ENCODE results near the gene APOL6. TPM values are rescaled to one million over a fixed set of nuclear protein-coding genes. Genes with fewer than 3 reads are reported as not detected.

The APOL6 gene
- total and polyA plus RNA-seq, 2 of the 4 experiments (the other 2 are of a cell fraction), result 1.2 to 7.2 TPM

DNA sequence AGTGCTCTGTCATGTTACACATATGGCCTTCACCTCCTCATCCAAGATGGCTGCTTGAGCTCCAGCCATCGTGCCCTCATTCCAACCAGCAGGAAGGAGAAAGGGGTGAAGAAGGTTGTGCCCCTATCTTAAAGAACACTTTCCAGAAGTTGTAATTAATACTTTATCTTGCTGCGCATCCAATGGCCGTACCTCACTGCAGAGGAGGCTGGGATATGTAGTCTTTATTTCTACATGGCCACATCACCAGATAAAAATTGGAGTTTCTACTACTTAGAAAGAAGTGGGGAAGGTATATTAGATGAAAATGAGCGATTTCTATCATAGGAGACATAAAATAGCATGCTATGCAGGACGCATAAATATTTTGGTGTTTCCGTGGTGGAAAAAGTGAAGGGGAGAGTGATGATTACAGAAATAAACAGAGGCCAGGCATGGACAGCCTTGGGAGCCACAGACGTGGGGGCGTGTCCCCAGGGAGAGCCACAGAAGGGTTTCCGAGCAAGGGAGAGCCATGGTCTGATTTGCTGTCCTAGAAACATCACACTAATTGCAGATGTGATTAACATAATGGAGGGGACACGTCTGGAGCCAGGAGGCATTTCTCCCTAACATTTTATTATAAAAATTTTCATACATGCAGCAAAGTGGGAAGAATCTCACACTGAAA is 22.3 kb upstream of the APOL6 start (continued):
- no peak for TF ChIP-seq RCOR1 (IDR thresholded peaks at IDR 0.05; ENCODE audit: insufficient replicate concordance, low read length)

DNA sequence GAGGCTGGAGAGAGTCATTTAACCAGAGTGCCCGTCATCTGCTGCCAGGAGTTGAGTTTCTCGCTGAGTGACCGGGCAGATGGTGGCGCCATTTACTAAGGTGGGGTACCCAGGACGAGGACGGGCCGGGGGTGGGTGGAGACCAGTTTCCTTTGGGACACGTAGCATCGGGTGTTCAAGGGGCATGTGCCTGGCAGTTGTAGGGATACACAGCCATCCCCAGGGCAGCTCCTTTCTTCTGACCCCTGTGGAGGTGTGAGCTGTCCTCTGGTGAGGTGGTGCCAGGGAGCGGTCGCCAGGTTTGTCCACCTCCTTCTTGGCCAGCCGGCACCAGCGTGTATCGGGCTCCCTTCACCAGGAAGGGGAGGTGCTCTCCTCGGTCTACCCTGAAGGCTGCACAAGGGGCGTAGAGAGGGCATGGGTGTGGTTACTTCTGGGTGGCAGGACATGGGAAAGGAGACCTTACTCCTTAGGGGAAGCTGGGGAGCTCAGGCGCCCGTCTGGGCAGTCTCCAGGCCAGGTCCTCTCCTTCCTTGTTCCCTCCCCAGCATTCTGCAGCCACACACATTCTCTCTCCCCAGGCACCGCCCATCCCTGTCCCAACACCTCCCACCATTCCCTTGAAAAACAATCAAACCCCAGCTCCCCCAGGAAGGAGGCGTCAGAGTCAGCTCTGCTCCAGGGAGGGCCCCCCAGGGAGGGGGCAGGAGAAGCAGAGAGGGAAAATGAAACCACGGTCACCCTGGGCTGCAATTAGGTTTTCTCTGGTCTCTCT is 20.8 kb upstream of the APOL6 start:
- dilution Hi-C loops (cut with HindIII; ENCODE audit: low sequenced_read_pairs, unreplicated experiment), result no loop called here
- peak overlapping the region; percentile 50 for H3K4me3 ChIP-seq (ENCODE audit: insufficient read depth, low read depth, low read length)
- TF ChIP-seq, protein P1, sequence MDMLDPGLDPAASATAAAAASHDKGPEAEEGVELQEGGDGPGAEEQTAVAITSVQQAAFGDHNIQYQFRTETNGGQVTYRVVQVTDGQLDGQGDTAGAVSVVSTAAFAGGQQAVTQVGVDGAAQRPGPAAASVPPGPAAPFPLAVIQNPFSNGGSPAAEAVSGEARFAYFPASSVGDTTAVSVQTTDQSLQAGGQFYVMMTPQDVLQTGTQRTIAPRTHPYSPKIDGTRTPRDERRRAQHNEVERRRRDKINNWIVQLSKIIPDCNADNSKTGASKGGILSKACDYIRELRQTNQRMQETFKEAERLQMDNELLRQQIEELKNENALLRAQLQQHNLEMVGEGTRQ (IDR thresholded peaks at IDR 0.05; ENCODE audit: low read depth, low read length), result no peak
- TF ChIP-seq SMC3 (IDR thresholded peaks at IDR 0.05; ENCODE audit: low read depth, low read length) (peak; percentile 79), MXI1 (IDR thresholded peaks at IDR 0.05; ENCODE audit: borderline replicate concordance, low read depth, low read length) (peak; percentile 50; the same call in 1 of the 2 replicates), RFX5 (IDR thresholded peaks at IDR 0.05; ENCODE audit: low read depth, low read length) (peak; percentile 62), NFE2L2 (IDR thresholded peaks at IDR 0.05; ENCODE audit: low read depth, low read length) (no peak), FOS (IDR thresholded peaks at IDR 0.05; ENCODE audit: low read depth, low read length) (no peak), CEBPB (IDR thresholded peaks at IDR 0.05; ENCODE audit: low read depth, low read length) (peak; percentile 31; the same call in 1 of the 2 replicates), RAD21 (IDR thresholded peaks at IDR 0.05; ENCODE audit: low read length) (peak; percentile 88), RCOR1 (IDR thresholded peaks at IDR 0.05; ENCODE audit: insufficient replicate concordance, low read length) (no peak), MAFK (IDR thresholded peaks at IDR 0.05; ENCODE audit: low read depth, low read length) (no peak), MAZ (IDR thresholded peaks at IDR 0.05; ENCODE audit: borderline replicate concordance, low read depth, low read length) (peak; percentile 95)
- TF ChIP-seq, protein P2, sequence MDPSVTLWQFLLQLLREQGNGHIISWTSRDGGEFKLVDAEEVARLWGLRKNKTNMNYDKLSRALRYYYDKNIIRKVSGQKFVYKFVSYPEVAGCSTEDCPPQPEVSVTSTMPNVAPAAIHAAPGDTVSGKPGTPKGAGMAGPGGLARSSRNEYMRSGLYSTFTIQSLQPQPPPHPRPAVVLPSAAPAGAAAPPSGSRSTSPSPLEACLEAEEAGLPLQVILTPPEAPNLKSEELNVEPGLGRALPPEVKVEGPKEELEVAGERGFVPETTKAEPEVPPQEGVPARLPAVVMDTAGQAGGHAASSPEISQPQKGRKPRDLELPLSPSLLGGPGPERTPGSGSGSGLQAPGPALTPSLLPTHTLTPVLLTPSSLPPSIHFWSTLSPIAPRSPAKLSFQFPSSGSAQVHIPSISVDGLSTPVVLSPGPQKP (IDR thresholded peaks at IDR 0.05; ENCODE audit: borderline replicate concordance, low read depth, low read length), result no peak

More for the DNA sequence above, 20.8 kb upstream of the APOL6 start:
- POLR2A ChIA-PET (ENCODE audit: unreplicated experiment), result interaction anchor here (0.6 kb wide), 1 partner anchor 287 kb away, joined by 5 read pairs; no protein-coding TSS in a partner anchor
- in situ Hi-C loops (cut with MboI; ENCODE audit: low sequenced_read_pairs) (loop anchor here (5.0 to 10.0 kb wide), 2 partner anchors 295 to 497 kb away; no protein-coding TSS in a partner anchor), intact Hi-C loops (cut with micrococcal nuclease) (loop anchor here (1.0 to 5.0 kb wide), 6 partner anchors 119 to 497 kb away; partner anchors contain the start of gene RBFOX2)
- peaks cover 10% of the 10 kb centered on the region for H3K9me1 ChIP-seq (ENCODE audit: insufficient read depth, low read length)
- H3K4ac ChIP-seq (ENCODE audit: low read depth, low read length), result peak overlapping the region; percentile 99
- peaks cover 3 to 14% of the 10 kb centered on the region in 2 experiments; a peak in 3 of 4 replicates for H3K79me1 ChIP-seq (ENCODE audit: low read depth in 1 of 2, low read length in 2 of 2)
- ATAC-seq (ENCODE audit: low read depth), result peak; percentile 77
- H3K4me1 ChIP-seq (ENCODE audit: control insufficient read depth, insufficient read depth, low read length), result peaks cover 9% of the 10 kb centered on the region
- no peaks in the 10 kb centered on the region for H3K27me3 ChIP-seq (ENCODE audit: control insufficient read depth, insufficient read depth, low read length)
- peak overlapping the region; percentile 98 for H2AFZ ChIP-seq (replicated peaks; ENCODE audit: low read length, poor library complexity)
- H3K9ac ChIP-seq (ENCODE audit: low read depth, low read length), result peak overlapping the region; percentile 71
- peak overlapping the region; percentile 94; the same call in 2 of the 3 replicates for H2BK15ac ChIP-seq (ENCODE audit: low read depth, low read length)
- H2BK5ac ChIP-seq (ENCODE audit: low read depth, low read length, poor library complexity, severe bottlenecking), result peak overlapping the region; percentile 95
- H3K27ac ChIP-seq (ENCODE audit: insufficient read depth, low read length), result peak overlapping the region; percentile 82
- no peaks in the 10 kb centered on the region for H3K9me3 ChIP-seq (ENCODE audit: control insufficient read depth, insufficient read depth, low read length)
- no peaks in the 10 kb centered on the region for H3K36me3 ChIP-seq (ENCODE audit: control insufficient read depth, insufficient read depth, low read length)
- peak overlapping the region; percentile 98 for H3K14ac ChIP-seq (replicated peaks; ENCODE audit: low read depth, low read length)
- peak overlapping the region; percentile 98 for H2BK120ac ChIP-seq (ENCODE audit: low read depth, low read length)
- peak overlapping the region; percentile 98 for H3K23ac ChIP-seq (ENCODE audit: low read depth, low read length)
- peak overlapping the region; percentile 87 for H3K4me2 ChIP-seq (ENCODE audit: low read depth, low read length)
- H4K8ac ChIP-seq (ENCODE audit: low read depth in 2 of 2, low read length in 2 of 2), result peak overlapping the region; percentile 82 to 98
- peak overlapping the region; percentile 92 for H2AK5ac ChIP-seq (ENCODE audit: low read depth, low read length)
- H2BK20ac ChIP-seq (ENCODE audit: low read depth, low read length), result peak overlapping the region; percentile 95
- BruUV-seq (replicated peaks), result no TSS peak
- H3K18ac ChIP-seq (ENCODE audit: low read depth, low read length), result peak overlapping the region; percentile 84
- H2AK9ac ChIP-seq (replicated peaks; ENCODE audit: low read depth, low read length, poor library complexity), result peak overlapping the region; percentile 99
- peak overlapping the region; percentile 98 for H4K91ac ChIP-seq (ENCODE audit: insufficient read depth, low read depth, low read length)
- H4K5ac ChIP-seq (ENCODE audit: low read depth, low read length), result peak overlapping the region; percentile 78
- H3K56ac ChIP-seq (ENCODE audit: extremely low read depth, insufficient read depth, low read length), result peak overlapping the region; percentile 95
- no peaks in the 10 kb centered on the region for H4K20me1 ChIP-seq (ENCODE audit: insufficient read depth, low read length)
- WGBS, 2 experiments (ENCODE audit: extremely low coverage in 2 of 2, insufficient read length in 1 of 2), result 0% methylated on average over 2 of the region's 21 CpGs; no CpG with 5 or more reads in 1 of the 2 experiments
- peak; percentile 90 for DNase-seq
- CTCF ChIA-PET, result interaction anchor here (0.5 to 1.8 kb wide), 7 partner anchors 222 to 439 kb away, joined by 3 to 8 read pairs (median 3); no protein-coding TSS in a partner anchor
